GM18502 (cell line): ENCODE results near the gene EML6.
"Not testable (repeated sequence)": the region's sequence is repeated elsewhere in the genome, so short reads cannot be mapped to it uniquely, and the experiment has no call there.

Source experiments
- ATAC-seq: cut with Tn5 transposase; IDR thresholded peaks from one replicate; pipeline ENCODE4 v1.9.1; 2021; ENCODE audit warnings: mild to moderate bottlenecking; ENCODE audit not compliant: unreplicated experiment, poor library complexity

EML6 gene

DNA sequence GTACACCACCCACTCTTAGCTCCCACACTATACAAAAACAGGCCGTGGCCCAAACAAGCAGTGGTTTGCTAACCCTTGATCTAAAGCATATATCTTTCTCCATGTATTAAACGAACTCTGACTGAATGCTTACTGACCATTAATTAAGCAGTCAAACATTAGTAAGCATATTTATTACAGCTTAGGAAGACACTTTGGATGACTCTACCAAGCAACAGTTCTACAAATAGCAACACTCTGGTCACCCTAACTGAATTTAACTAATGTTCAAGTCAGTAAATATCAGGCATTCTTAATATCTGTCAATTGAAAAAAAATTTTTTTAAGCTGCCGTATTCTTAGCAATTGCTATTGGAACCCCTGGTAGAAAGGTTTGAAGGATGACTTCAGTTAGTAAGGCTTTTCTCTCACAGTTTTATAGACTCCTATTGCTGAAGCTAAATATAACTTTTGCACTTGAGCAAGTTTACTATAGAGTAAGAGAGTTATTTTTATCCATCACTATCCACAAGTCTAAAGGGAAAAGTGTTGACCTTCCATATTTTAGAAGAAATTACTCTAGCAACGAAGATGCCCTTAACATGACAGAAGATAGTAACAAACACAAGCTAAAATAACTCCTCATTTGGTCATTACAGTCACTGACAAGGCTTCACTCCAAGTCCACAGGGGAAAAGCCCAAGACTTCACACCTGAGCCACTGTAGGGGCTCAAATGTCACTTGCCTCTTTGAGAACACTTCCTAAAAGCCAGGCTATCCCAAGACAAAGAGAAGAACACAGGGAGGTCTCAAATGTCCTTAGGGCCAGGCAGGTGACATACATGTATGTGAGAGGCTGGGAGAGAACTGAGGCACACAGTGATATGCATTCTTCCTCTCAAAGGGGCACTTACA is 252.4 kb downstream of the EML6 start:
- ATAC-seq = no peak

DNA sequence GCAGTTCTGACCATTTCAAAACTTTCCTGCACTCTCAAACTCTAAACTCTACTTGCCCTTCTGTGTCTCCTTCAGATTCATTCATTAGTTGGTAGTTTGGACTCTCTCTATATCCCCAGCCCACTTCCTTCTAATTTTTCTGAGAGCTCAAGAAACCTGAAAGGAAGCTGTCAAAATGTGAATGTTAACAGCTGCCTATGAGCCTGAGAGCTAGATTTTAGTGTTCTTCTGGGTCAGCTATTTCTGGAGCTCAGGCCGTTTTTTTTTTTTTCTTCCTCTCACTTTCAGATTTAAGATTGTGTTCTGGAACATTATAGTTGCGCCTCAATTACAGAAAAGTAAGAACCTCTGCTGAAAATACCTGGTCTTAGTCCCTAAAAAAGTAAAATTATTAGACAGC is 253.7 kb downstream of the EML6 start:
- peak; percentile 94 for ATAC-seq

DNA sequence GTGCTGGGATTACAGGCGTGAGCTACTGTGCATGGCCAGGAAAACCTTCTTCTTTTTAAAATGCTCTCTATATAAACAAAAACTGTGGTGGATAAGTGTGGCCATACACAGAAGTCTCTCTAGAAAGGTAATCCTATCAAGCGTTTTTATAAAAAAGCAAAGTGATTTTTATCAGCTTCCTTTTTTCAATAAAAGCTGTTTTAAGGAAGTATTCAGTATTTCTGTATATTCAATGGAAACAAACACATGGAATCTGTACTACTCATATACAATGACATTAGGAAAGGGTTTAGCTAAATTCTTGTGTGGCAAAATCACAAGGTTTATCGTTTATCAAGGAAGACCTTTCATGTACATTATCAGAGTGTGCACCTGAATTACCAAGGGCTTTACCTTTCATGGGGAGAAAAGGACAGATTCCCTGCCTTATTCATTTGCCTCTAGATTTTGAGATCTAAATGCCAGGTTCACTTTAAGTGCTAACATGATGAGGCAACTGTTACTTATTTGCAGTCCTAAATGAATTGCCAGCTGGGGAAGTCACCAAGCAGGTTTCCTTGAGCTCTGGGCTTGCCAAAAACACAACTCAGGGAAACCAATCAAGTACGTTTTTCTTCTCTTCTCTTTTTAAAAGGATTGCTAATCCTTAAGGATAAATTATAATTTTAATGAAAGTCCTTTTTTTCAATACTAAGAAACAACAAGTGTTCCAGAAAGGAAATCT is 256.0 kb downstream of the EML6 start:
- no peak for ATAC-seq

DNA sequence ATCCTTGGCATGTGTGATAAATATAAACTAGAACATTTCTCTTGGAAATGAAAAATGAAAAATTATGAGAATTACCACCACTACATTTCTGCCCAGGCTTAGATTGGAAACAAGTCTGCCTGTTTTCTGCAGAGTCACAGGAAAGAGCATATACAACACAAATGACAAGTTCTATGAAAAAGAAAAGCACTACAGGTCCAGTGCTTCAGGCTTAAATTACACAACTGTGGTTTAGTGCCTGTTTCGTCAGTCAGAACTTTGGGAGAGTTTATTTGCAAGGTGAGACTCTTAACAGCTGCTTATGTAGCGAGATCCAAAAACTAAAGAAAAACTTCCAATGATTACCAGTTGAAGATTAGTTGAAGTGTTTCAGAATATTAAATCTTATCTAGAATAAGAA is 257.9 kb downstream of the EML6 start:
- ATAC-seq = no peak

DNA sequence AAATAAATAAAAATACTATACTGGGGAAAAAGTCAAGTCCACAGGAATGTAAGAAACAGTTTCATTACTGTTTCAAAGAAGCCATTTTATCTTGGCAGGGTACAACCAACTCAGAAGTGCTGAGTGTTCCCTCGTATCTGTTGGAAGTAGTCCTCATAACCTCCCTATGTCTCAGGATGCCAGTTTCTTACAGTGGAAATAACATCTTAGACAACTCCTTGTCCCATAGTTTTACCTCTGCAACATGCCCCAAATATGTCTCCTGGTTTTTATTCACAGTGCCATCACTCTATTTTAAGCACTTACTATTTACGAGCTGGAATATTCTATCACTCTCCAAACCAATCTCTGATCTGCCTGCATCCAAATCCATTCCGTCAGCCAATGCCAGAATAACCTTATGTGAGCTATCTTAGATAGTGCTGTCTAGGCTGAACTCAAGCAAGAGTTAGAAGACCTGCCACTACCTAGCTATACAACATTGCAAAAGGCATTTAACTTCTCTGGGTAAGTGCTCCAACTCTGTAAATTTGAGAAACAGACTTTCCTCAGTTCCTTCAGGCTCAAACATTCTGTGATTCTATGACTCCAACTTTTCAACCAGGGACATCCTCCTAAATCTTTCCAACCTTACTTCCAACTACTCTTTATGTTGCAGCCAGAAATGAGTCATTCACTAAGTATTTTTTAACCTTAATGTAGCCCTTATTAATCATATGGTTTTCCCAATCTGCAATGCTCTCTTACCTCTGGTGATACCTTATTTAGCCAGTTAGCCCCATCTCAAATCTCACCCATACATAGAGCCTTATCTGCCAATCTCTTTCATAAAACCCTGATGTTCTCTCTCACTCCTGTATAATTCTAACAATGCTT is 260.1 kb downstream of the EML6 start:
- no peak for ATAC-seq

DNA sequence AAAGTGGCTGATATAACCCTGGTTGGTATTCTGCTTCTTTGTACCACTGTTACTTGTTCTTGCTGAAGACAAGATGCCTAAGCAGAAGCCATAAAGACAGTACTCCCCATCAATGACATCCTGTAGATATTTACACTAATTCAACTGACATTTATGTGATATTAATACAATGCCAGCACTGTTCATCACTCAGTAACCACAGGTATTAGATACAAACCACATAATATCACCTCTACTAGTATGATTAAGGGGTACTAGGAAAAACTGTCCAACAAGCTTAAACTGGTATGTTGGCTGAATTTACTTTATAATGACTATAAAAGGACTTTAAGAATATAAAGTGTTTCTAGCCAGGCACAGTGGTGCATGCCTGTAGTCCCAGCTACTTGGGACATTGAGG is 261.0 kb downstream of the EML6 start:
- ATAC-seq = no peak

DNA sequence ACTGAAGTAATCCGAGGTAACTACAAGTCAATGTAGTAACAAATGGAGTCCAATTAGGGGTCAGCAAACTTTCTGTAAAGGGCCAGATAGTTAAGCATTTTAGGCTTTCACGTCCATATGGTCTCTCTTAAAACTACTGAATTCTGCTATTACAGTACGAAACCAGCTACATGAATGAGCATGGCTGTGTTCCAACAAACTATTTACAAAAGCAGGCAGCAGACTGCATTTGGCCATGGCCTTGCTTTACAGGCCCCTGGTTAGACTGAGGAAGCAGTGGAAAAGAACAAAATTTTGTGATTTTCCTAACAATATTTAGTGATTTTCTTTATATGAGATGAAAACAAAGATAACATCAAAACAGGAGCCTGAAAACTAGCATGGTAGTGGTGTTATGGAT is 262.8 kb downstream of the EML6 start:
- ATAC-seq = no peak

DNA sequence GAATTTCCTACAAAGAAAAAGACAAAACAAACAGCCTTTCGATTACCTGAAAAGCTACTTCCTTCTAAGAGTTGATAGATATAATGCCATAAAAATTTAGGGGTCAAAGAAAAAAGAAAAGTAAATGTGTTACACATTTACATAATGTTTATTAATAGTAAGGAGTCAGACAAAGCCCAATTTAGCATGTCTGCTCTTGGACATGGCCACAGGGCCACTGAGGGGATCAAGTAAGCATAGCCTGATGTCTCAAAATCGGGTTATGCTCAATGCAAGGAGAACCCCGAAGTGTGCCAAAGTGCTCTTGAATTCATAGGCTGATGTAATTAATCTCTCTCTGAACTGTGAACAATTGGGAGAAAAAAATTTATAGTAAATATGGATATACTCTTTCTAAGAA is 265.1 kb downstream of the EML6 start:
- ATAC-seq = no peak

DNA sequence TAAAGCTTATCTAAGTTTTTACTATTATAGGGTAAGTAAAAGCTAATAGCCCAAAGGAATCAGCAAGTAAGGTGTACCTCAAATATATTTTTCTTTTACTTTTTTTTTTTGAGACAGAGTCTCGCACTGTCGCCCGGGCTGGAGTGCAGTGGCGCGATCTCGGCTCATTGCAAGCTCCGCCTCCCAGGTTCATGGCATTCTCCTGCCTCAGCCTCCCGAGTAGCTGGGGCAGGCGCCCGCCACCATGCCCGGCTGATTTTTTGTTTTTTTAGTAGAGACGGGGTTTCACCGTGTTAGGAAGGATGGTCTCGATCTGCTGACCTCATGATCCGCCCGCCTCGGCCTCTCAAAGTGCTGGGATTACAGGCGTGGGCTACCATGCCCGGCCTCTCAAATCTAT is 267.2 kb downstream of the EML6 start:
- ATAC-seq = not testable (repeated sequence)

DNA sequence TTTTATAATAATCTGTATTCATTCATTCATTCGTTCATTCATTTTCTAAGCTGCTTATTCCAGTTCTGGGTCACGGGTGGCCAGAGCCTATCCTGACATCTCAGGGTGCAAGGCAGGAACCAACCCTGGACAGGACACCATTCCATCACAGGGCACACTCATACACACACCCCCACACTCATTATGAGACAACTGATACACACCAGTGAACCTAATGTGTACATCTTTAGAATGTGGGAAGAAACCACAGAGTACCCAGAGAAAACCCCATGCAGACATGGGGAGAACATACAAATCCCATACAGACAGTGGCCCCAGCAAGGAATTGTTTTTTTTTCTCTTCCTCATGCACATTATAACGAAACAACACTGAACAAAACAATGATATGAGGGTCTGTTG is 272.1 kb downstream of the EML6 start:
- ATAC-seq = peak; percentile 73

DNA sequence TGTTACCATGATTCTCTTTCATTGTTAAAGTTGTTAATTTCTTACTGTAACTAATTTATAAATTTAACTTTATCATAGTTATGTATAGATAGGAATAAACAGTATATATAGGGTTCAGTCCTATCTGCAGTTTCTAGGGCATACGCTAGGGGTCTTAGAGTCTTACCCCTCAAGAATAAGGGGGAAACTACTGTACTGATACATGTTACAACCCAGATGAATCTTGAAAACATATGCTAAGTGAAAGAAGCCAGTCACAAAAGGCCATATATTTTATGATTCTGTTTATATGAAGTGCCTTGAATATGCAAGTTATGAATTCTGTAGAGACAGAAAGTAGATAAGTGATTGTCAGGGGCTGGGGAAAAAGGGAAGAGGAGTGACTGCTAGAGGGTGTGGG is 274.4 kb downstream of the EML6 start:
- ATAC-seq = no peak

DNA sequence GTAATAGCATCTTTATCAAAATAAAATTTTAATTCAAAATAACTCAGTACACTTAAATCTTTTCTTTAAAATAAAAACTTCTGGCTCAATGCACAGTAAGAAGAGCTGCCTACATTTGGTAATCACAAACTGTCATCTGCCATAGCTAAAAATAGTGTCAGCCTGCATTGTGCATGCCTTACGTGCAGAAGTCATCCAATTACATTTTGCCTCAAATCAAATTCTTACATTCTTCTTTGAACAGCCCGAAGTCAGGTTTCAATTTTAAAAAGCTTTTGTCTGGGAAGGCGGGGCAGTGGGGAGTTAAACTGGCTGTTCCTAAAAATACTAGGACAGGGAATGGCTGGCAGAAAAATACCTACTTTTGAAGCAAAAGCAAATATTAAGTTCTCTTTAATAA is 275.7 kb downstream of the EML6 start:
- peak; percentile 48 for ATAC-seq

DNA sequence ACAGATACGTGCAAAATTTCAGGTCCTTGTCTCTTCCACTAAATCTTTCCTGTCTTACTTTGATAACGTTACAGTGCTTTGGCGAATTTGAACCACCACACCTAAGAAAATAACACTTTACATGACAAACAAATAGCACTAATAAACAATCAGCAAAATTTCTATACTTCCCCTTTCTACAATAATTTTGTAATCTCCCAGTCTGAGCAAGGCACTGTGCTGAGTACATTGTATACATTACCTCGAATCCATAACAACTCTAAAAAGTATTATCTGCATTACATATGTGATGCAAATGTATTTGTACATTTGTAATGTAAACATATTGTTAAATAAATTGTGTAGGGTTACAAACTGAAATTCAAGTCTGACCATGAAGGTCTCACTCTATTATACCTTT is 276.9 kb downstream of the EML6 start:
- no peak for ATAC-seq

DNA sequence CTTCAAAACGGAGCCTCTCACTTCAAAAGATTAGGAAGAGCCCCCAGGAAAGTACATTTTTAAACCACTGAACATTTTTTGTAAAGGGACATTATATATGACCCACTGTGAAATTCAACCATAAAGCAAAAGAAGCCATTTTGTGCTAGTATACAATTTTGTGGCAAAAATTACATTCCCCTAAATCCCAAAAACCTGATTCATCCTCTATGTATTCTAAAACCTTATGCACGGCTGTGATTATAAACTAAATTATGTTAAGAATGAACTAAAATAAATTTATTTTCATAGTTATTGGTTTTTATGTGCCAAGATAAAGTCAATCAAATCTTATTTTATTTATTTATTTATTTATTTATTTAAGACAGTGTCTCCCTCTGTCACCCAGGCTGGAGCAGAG is 278.3 kb downstream of the EML6 start:
- no peak for ATAC-seq

DNA sequence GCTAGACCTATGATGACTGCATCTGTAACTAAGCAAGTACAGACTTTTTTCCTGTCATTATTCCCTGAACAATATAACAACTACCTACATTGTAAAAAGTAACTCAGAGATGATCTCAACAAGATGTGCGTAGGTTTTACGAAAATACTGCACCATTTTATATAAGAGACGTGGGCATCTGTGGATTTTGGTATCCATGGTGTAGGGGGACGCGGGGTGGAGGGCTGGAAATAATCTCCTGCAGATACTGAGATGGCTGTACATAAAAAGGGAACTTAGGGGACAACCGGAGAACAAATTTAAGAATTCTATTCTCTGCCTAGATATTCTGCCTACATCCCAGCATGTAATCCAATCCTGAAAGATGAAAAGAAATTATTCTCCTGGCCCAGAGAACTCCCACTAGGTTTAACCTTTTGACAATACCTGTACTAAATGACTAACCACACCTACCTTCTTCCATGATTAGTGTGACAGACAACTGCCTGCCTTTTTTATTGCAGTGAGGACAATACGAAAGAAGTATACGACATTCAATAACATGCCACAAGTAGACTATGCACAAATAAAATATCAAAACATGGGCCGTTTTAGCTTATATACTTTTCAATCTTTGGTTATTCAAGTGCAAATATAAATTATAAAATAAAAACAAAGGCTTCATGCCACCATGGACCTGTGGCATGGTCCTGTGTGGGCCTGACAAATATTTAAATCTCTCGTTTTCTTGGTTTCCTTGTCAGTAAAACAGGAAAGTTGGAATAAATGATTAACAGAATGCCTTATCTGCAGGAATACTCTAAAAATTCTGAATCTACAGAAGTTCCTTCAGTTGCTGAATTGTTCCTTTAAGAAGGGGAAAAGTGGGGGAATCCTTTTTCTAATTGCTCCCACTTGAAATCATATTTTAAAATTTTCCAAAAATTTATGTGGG is 280.5 kb downstream of the EML6 start:
- no peak for ATAC-seq

DNA sequence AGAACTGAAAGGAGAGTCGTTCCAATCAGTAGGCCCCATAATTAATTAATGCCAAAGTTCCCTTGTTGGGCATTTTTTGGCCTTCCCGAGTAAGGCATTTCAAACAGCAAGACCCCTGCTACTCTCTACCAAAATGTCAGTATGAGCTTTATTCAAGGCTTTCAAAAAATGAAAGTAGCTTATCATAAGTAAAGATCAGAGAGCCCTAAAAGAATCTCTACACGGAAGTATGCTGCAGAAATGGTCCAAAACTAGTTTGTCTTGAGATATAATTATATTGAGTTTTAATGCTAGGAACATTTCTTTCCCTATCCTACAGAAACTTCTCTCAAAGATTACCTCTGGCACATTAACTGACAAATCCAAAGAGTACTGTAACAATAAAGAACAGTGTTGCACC is 282.8 kb downstream of the EML6 start:
- ATAC-seq = no peak

DNA sequence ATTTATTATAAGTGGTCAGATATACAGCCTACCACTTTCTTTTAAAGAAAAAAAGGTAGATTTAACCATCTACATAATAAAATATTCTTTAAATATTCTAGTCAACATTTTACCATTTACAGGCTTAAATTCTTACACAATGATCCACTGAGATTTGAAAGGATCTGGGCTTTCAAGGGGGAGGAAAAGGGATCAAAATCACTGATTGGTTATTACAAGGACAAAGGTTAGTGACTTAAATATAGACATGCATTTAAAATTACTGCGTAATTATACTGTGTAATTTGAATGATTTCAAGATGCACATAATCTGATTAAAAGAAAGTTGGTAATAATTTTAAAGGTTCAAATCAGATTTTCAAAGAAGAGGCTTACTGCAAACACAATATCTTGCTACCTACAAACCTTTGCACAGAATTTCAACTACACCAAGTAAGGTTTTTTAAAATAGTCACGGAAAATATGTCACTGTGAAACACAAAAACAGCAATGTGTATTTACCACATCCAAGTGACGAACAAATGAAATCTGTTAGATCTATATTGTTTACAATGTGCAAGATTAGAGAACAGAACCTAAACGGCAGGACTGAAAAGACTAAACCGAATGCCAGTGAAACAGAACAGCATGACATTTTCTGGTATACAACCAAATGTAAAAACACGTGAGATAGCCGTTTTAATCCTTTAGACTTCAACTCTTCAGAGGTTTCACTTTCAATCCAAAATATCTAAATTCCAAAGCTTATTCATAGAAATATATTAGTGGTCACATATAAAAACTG is 286.0 kb downstream of the EML6 start:
- ATAC-seq = peak; percentile 36

DNA sequence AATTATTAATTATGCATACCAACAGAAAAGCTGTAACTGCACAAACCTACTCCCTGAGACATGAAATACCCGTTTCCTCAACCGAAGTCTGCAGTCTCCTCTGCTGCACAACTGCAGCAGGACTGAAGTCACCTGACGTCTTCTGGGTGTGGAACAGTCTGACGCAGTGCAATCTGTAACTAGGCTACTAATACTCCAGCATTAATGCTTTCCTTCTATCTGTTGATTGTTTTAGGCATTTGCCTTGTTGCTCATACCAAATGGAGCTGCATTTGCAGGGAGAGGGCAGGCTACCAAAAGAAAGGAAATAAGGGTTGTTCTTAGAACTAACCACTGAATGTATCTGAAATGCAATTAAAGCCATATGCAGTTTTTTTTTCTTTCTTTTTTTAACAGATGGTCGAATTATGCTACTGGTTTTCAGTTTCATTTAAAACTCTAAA is 286.7 kb downstream of the EML6 start:
- ATAC-seq = peak; percentile 96

DNA sequence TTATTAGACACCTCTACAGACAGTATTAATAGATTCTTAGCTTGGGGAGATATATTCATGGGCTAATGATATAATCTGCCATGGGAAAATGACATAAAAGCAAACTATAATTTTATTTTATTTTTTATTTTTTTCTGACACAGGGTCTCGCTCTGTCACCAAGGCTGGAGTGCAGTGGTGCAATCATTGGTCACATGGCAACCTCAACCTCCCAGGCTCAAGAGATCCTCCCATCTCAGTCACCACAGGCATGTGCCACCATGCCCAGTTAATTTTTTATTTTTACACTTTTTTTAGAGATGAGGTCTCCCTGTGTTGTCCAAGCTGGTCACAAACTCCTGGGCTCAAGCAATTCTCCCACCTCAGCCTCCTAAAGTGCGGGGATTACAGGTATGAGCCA is 287.5 kb downstream of the EML6 start:
- ATAC-seq = no peak
